Lower leg skin (tissue), 4 donors: ENCODE measurements around the gene ADAMTSL1. TPM values are rescaled to one million over a fixed set of nuclear protein-coding genes. Genes with fewer than 3 reads are reported as not detected.

Experiments used
- DNase-seq, 2 donors: peaks; one replicate each; pipeline ENCODE4 v3.0.0-alpha.2; 2019; ENCODE audit warnings: low spot score in 2 of 2
- H3K4me3 ChIP-seq: fragments of 200-600 bp; sonication (generic); 2 replicates; pipeline ENCODE4 v1.5.1; 2017; ENCODE audit warnings: mild to moderate bottlenecking, low read depth; ENCODE audit not compliant: poor library complexity, severe bottlenecking
- CTCF ChIP-seq, 3 donors: fragments of 450-650 bp; IDR thresholded peaks; one replicate each; pipeline ENCODE4 v1.5.1; 2016; ENCODE audit warnings: antibody characterized with exemption in 3 of 3, mild to moderate bottlenecking in 3 of 3, moderate library complexity in 2 of 3
- POLR2A ChIP-seq, 2 donors: fragments of 450-650 bp; IDR thresholded peaks; one replicate each; pipeline ENCODE4 v1.6.1; 2016 to 2017; ENCODE audit warnings: antibody characterized with exemption in 2 of 2, mild to moderate bottlenecking in 1 of 2, moderate library complexity in 1 of 2
- WGBS, 2 donors: methylation state at CpG; one replicate each; pipeline ENCODE4 v1.1.5; 2018; 5-methylcytosine and 5-hydroxymethylcytosine counted together
- intact Hi-C: fragments of 100-400 bp; cut with DNase I; formaldehyde crosslinking; loops from one replicate; pipeline ENCODE4 v1.15.0; 2023; ENCODE audit warnings: low total_unique reads
- total RNA-seq, 4 donors: library from RNA; depleted of rRNA; stranded (reverse); fragments of >200 nt; gene quantifications; one replicate each; pipeline ENCODE4 v1.1.0, GENCODE V29; 2016

The ADAMTSL1 gene
- total RNA-seq, 4 donors from 2014 or later: 1.2 to 3.6 (median 1.9) TPM

- no peak for DNase-seq
- intact Hi-C loops: no loop called here
- TF ChIP-seq CTCF (IDR thresholded peaks at IDR 0.05) (no peak), POLR2A (IDR thresholded peaks at IDR 0.05) (no peak)
- H3K4me3 ChIP-seq: no peak overlapping the region
- 96 to 98% methylated on average over 5 of the region's 5 CpGs for WGBS, 2 donors
Measured at GRCh38 chr9:18891946-18892670, 418.2 kb downstream of the ADAMTSL1 start.

GRCh38 chr9:18893046-18893445, 419.1 kb downstream of the ADAMTSL1 start:
- 42 to 44% methylated on average over 4 of the region's 4 CpGs for WGBS, 2 donors
- TF ChIP-seq CTCF (IDR thresholded peaks at IDR 0.05): no peak
- TF ChIP-seq POLR2A (IDR thresholded peaks at IDR 0.05): no peak
- intact Hi-C loops: no loop called here
- no peak overlapping the region for H3K4me3 ChIP-seq
- DNase-seq: no peak

- DNase-seq: no peak
- intact Hi-C loops: no loop called here
- TF ChIP-seq POLR2A (IDR thresholded peaks at IDR 0.05): no peak
- TF ChIP-seq CTCF (IDR thresholded peaks at IDR 0.05): no peak
- 62 to 100% methylated on average over 1 of the region's 1 CpG for WGBS, 2 donors
- H3K4me3 ChIP-seq: no peak overlapping the region
Measured at GRCh38 chr9:18893491-18893890, 419.5 kb downstream of the ADAMTSL1 start.

- no peak overlapping the region for H3K4me3 ChIP-seq
- no peak for DNase-seq
- intact Hi-C loops: no loop called here
- no peak for TF ChIP-seq POLR2A (IDR thresholded peaks at IDR 0.05)
- no peak for TF ChIP-seq CTCF (IDR thresholded peaks at IDR 0.05)
Measured at GRCh38 chr9:18896004-18896403, 422.1 kb downstream of the ADAMTSL1 start.

- intact Hi-C loops: no loop called here
- TF ChIP-seq POLR2A (IDR thresholded peaks at IDR 0.05): no peak
Measured at GRCh38 chr9:18896531-18897179, 422.7 kb downstream of the ADAMTSL1 start.

GRCh38 chr9:18903450-18903849, 429.5 kb downstream of the ADAMTSL1 start:
- TF ChIP-seq POLR2A (IDR thresholded peaks at IDR 0.05): no peak
- TF ChIP-seq CTCF (IDR thresholded peaks at IDR 0.05): no peak
- 93 to 95% methylated on average over 2 of the region's 2 CpGs for WGBS, 2 donors
- DNase-seq: no peak
- intact Hi-C loops: no loop called here
- H3K4me3 ChIP-seq: no peak overlapping the region

More at GRCh38 chr9:18896531-18897179, 422.7 kb downstream of the ADAMTSL1 start:
- peak in 1 of 2 donors; percentile 9 for DNase-seq
- no peak overlapping the region for H3K4me3 ChIP-seq
- 95 to 100% methylated on average over 2 of the region's 2 CpGs for WGBS, 2 donors
